NCI-H510A (cell line): ENCODE measurements around the gene PHPT1.

Source experiments
- DNase-seq: peaks from one replicate; lab custom pipeline; 2025; lab: John Stamatoyannopoulos, UW

Gene PHPT1

DNA sequence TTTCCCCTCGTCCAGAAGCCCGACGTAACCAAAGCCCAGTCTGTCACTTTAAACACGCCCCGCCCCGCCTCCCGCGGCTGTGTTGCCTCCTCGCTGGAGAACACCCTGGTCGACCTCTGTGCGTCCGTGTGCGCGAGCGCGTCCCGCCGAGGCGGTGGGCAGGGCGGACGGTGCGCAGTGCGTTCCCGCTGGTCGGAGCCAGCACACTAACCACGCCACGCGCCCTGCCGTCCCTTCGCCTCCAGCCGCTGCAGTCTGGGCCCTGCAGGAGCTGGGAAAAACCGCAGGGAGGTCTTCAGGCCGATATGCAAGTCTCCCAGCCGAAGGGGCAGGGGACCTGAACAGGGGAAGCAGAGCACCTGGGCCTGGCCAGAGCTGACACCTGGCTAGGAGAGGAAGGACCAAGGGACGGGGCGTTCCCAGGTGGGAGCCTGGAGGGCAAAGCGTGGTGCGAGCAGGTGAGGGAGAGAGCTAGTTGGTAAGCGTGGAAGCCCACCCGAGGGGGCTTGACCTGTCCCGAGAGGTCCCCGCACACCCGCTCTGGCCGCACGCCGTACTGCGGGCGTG lies 1.3 kb upstream of the PHPT1 start:
- peak; percentile 83 for DNase-seq

GRCh38 chr9:136848393-136849037 lies 694 bp upstream of the PHPT1 start:
- peak; percentile 75 for DNase-seq

- no peak for DNase-seq
Measured at GRCh38 chr9:136849960-136850865, 1.0 kb downstream of the PHPT1 start.

- no peak for DNase-seq
Measured at GRCh38 chr9:136850866-136851775, 1.9 kb downstream of the PHPT1 start.

- DNase-seq, result no peak
Measured at GRCh38 chr9:136851941-136852663, 2.9 kb downstream of the PHPT1 start, which contains the start of gene MAMDC4. Gene MAMDC4, plus strand, starts transcription at chr9:136852346. Its CDS starts 71 bp downstream, at chr9:136852417.

- DNase-seq, result no peak
Measured at GRCh38 chr9:136852664-136853595, 3.7 kb downstream of the PHPT1 start.

- DNase-seq, result no peak
Measured at GRCh38 chr9:136853596-136854112, 4.4 kb downstream of the PHPT1 start.

- DNase-seq, result no peak
Measured at GRCh38 chr9:136854113-136854841, 5.1 kb downstream of the PHPT1 start.

DNA sequence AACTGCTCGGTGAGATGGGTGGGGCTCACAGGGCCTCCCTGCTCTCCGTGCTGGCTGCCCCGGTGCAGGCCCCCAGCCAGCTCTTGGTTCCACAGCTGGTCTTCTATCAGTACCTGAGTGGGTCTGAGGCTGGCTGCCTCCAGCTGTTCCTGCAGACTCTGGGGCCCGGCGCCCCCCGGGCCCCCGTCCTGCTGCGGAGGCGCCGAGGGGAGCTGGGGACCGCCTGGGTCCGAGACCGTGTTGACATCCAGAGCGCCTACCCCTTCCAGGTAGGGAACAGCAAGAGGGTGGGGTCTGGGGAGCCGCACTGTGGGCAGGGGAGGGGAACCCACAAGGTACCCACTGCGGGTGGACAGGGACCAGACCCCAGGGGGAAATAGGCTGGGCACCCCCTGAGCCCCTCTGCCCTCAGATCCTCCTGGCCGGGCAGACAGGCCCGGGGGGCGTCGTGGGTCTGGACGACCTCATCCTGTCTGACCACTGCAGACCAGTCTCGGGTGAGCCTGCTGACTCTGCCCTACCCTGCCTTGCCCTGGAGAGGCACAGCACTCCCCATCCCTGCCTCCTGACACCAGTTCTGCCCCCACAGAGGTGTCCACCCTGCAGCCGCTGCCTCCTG lies 5.7 kb downstream of the PHPT1 start:
- DNase-seq, result no peak

- DNase-seq, result no peak
Measured at GRCh38 chr9:136855461-136856078, 6.4 kb downstream of the PHPT1 start.

- DNase-seq, result no peak
Measured at GRCh38 chr9:136856079-136856476, 6.9 kb downstream of the PHPT1 start.

DNA sequence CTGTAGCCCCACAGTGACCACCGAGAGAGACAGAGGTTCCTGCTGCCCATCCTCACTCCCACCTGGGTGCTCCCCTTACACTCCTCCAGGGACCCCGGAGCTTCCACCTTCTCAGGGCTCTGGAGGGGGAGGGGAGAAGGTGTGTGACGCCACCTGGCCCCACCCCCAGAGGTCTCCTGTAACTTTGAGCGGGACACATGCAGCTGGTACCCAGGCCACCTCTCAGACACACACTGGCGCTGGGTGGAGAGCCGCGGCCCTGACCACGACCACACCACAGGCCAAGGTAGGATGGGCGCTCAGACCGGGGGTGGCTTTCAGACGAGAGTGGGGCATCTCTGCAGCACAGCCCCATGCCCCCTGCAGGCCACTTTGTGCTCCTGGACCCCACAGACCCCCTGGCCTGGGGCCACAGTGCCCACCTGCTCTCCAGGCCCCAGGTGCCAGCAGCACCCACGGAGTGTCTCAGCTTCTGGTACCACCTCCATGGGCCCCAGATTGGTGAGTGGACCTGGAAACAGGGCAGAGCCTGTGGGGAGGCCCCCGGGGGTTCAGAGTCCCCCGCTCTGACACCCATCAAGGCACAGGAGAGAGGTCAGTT lies 7.4 kb downstream of the PHPT1 start:
- DNase-seq, result no peak

GRCh38 chr9:136857166-136857565 lies 8.0 kb downstream of the PHPT1 start:
- no peak for DNase-seq

GRCh38 chr9:136857581-136858412 lies 8.6 kb downstream of the PHPT1 start:
- no peak for DNase-seq

GRCh38 chr9:136858452-136858843 lies 9.2 kb downstream of the PHPT1 start:
- DNase-seq, result no peak

- no peak for DNase-seq
Measured at GRCh38 chr9:136858844-136859757, 9.9 kb downstream of the PHPT1 start.
